ENCODE data around the gene ZNF362.
"Not testable (repeated sequence)": the region's sequence is repeated elsewhere in the genome, so short reads cannot be mapped to it uniquely, and the experiment has no call there.

Gene ZNF362

GRCh38 chr1:33287317-33287716 is 31.0 kb downstream of the ZNF362 start:
- DNase-seq = no peak

- no peak for DNase-seq
These were observed 32.9 kb downstream of the ZNF362 start for GRCh38 chr1:33288976-33289857.

- no peak for DNase-seq
These were observed 33.5 kb downstream of the ZNF362 start for GRCh38 chr1:33289858-33290154.

- DNase-seq = not testable (repeated sequence)
These were observed 34.3 kb downstream of the ZNF362 start for GRCh38 chr1:33290615-33291014.

GRCh38 chr1:33292726-33293340 is 36.5 kb downstream of the ZNF362 start:
- DNase-seq = no peak

GRCh38 chr1:33294071-33295010 is 38.0 kb downstream of the ZNF362 start:
- DNase-seq = no peak

- DNase-seq = no peak
These were observed 38.7 kb downstream of the ZNF362 start for GRCh38 chr1:33295023-33295422.

- DNase-seq = peak; percentile 52
These were observed 39.3 kb downstream of the ZNF362 start for GRCh38 chr1:33295450-33296081.

- DNase-seq = no peak
These were observed 39.8 kb downstream of the ZNF362 start for GRCh38 chr1:33296082-33296458.

GRCh38 chr1:33296824-33297223 is 40.5 kb downstream of the ZNF362 start:
- no peak for DNase-seq

GRCh38 chr1:33297911-33298622 is 41.8 kb downstream of the ZNF362 start:
- DNase-seq = no peak

GRCh38 chr1:33298623-33299277 is 42.5 kb downstream of the ZNF362 start:
- DNase-seq = no peak

GRCh38 chr1:33299461-33300155 is 43.3 kb downstream of the ZNF362 start:
- no peak for DNase-seq

- DNase-seq = no peak
These were observed 44.4 kb downstream of the ZNF362 start for GRCh38 chr1:33300673-33301072.

- DNase-seq = no peak
These were observed 45.1 kb downstream of the ZNF362 start for GRCh38 chr1:33301273-33301984.

- DNase-seq = no peak
These were observed 46.0 kb downstream of the ZNF362 start for GRCh38 chr1:33302325-33302724.

GRCh38 chr1:33305016-33305415 is 48.7 kb downstream of the ZNF362 start:
- DNase-seq = no peak

- no peak for DNase-seq
These were observed 49.7 kb downstream of the ZNF362 start for GRCh38 chr1:33305816-33306652.

All from right kidney (tissue), 1 donor.